HG03571 (cell line): ENCODE measurements around the gene IQCE.
"Not testable (repeated sequence)": the region's sequence is repeated elsewhere in the genome, so short reads cannot be mapped to it uniquely, and the experiment has no call there.

ENCODE experiments used
- ATAC-seq: cut with Tn5 transposase; IDR thresholded peaks from one replicate; pipeline ENCODE4 v1.9.1; 2021; ENCODE audit not compliant: unreplicated experiment

The IQCE gene

DNA sequence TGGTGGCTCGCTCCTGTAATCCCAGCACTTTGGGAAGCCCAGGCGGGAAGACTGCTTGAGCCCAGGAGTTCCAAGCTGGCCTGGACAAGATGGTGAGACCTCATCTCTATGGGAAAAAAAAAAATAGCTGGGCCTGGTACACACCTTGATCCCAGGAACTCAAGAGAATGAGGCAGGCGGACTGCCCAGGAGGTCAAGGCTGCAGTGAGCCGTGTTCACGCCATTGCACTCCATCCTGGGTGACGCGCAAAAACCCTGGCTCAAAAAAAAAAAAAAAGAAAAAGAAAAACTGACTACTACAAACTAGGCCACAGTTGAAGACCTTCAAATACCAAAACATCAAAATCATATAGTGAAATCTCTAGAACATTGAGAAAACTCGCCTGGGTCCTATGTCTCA is 7.4 kb upstream of the IQCE start:
- no peak for ATAC-seq

GRCh38 chr7:2553108-2553507 is 5.7 kb upstream of the IQCE start:
- no peak for ATAC-seq

DNA sequence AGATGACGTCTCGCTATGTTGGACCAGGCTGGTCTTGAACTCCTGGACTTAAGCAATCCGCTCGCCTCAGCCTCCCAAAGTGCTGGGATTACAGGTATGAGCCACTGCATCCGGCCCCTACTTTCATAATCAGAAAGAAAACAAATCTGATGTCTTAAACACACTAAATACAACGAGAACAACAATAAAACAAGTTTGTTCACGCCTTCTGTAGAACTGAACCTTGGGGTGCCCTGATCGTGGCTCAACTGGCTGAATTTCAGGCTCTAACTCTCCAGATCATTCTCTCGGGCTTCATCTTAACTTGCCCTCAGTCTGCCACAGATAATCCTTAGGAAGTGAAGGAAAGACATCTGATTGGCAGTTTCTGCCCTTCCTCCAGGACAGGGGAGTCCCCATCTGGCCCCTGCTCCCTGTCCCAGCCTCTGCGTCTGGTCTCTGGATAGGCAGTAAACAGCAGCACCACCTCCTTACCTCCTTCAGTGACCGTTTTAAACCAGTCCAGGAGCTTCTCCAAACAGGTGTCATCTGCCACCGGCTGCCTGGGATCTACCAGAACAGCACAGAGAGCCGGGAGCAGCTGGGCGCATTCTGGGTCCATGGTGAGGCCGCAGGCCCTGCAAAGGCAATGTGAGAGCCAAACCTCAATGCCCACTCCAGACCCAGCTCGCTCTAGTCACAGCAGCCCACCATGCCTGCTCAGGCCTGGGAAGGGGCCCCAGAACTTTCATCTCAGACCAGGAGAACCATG is 4.8 kb upstream of the IQCE start:
- no peak for ATAC-seq

- no peak for ATAC-seq
Measured at GRCh38 chr7:2554661-2555111, 4.1 kb upstream of the IQCE start.

DNA sequence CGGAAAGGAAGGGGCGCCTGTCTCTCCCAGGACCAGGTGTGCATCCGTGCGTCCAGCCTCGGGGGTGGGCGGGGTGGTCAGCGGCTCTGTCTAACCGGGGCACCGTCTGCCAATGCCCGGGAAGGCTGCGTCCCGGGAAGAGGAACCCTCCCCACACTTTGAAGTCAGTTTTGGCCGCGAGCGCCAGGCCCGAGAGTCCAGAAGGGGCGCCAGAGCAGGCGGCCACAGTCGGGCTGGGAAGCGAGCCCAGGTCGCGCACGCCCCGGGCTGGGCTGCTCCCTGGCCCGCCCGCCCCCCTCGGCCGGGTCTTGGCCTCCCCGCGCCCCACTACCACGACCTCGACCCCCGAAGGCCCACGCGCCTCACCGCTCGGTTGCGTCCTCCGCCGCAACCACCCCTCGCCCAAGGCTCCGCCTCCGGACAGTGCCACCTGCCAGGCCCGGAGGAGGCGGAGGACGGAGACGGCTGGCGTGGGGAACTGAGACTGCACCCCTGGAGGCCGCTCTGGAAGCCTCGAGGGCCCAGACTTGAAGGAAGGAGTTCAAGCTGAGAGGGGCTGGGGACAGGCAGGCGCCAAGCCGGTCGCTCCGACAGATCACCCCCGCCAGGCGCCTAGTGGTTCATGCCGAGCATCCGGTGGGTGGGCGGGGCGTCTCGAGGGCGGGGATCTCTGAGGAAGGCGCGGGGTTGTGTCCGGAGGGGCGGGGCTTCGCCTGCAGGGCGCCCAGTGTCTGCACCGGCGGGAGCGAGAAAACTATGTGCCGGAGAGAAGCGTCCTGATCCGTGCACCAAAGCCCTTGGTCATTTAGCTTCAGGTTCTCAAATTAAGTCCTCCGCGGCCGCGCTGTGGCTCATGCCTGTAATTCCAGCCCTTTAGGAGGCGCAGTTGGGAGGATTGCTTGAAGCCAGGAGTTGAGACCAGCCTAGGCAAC is 3.4 kb upstream of the IQCE start, which contains the start of gene BRAT1:
BRAT1 (minus strand) TSS at position 404 of the 932 bp plus-strand sequence. CDS start 1,093 bp downstream, outside the sequence.
- peak; percentile 68 for ATAC-seq

DNA sequence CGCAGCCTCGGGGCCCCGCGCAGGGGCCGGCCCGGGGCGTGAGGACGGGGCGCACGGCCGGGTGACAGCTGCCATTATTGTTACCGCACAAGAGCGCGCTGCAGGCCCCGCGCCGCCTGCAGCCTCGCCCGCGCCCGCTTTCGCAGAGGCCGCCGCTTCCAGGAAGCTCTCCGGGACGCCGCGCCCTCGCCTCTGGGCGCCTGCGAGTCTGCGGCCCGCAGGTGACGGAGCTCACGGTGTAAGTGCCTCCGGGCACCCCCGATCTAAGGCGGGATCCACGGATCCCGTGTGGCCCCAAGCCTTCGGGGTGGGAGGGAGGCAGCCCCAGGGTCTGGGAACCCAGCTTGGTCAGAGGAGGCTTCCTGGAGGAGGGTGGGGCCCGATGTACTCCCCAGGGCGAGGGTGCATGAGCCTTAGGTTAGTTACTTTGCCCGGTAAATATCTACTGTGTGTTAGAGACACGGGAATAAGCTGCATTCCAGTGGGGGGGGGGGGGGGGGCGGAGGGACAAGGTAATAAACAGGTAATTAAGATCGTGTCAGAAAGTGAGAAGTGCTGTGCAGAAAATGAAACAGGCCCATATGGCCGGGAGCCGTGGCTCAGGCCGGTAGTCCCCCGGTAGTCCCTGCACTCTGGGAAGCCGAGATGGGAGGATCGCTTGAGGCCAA is 638 bp downstream of the IQCE start:
- ATAC-seq: peak; percentile 4

DNA sequence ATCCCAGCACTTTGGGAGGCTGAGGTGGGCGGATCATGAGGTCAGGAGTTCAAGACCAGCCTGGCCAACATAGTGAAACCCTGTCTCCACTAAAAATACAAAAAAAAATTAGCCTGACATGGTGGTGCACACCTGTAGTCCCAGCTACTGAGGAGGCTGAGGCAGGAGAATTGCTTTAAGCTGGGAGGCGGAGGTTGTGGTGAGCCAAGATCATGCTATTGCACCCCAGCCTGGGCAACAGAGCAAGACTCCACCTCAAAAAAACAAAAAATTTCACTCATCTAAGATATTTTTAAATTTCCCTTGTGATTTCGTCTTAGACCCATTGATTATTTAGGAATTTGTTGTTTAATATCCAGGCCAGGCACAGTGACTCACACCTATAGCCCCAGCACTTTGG is 5.2 kb downstream of the IQCE start:
- not testable (repeated sequence) for ATAC-seq

DNA sequence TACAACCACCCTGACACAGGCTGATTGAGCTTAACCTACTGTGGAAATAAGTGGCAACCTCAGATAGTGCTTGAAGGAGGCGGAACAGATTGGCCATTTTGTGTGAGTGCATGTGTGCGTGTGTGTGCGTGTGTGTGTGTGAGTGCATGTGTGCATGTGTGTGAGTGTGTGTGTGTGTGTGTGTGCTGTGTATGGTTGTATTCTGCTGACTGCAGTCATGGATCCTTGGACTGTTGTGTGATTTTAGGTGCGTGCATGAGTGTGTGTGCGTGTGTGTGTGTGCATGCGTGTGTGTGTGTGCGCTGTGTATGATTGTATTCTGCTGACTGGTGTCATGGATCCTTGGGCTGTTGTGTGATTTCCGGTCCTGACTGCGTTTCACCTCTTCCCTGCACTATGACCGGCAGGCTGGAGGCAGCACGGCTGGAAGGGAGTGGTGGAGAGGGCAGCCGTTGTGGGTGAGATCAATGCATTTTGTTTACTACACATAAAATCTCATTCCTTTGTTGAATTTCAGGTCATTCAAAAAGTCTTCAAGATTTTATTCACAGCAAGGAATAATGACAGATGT is 6.3 kb downstream of the IQCE start:
- no peak for ATAC-seq

GRCh38 chr7:2566348-2566889 is 7.6 kb downstream of the IQCE start:
- peak; percentile 13 for ATAC-seq

GRCh38 chr7:2566890-2567678 is 8.3 kb downstream of the IQCE start:
- ATAC-seq: peak; percentile 68

DNA sequence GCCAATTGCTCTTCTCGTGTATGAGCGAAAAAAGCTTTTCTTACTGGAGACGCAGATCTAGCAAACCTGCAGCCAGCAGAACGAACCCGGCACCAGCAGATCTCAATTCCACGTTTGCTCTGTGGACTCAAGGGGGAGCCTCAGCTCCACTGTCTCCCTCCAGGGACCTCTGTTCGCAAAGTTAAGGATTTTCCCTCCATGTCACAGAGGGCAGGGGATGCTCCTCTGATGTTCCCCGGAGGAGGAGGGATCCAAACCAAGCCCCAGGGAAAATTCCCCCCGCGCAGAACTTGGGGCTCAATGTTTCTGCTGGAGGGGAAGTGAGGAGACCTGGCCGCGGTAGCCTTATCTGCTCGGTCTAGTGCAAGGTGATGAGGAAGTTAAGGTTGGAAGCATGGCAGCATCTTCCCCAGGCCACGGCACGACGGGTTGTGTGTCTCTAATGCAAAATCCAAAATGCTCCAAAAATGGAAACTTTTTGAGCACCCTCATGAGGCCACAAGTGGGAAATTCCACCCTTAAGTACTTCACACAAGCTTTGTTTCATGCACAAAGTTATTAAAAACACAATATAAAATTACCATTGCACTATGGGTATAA is 9.0 kb downstream of the IQCE start:
- no peak for ATAC-seq

DNA sequence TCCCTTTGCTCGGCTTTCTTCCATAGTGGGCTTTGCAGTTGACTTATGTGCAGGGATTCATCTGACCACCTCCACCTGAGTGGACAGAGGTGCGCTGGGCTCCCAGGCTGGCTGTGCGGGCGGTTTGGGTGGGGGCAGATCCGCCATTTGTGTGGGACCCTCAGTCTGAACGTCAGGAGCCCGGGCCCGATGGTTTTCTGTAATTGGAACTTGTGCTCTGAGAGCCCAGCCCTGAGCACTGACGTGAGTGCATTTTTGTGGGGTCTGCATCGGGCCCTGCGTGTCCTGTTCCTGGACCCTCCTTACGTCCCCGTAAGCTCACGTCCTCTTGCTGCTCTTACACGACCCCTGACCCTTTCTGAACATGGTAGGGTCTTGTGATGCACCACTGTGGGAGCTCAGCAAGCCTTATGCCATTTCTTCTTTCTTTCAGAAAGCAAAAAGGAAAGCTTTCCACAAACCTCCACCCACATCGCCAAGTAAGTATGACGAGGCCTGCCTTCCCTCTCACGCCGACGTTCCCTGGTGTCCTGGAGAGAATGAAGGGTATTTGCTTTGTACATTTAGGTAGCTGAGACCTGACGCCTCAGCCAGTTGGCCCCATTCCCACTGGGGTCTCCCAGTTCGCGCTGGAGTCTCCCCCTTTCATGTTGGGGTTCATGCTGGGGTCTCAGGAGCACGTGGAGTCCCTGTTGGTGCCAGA is 9.9 kb downstream of the IQCE start:
- ATAC-seq: no peak

DNA sequence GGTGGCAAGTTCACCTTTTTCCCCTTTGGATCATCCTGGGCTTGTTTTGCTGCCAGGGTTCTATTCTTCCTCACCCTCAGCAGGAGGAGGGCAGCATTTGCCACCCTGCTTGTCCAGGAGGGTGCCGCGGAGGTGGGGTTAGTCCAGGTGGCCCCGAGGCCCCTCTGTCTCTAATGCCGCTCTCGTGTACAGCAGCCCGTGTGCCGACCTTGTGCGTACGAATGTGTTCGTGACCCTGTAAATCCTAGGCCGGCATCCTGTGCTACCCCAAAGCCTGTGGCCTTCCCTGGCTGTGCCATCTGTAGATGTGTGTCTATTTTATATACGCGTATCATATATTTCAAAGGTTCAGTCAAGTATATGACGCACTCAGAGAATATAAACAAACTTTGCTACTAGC is 10.6 kb downstream of the IQCE start:
- ATAC-seq: no peak

- no peak for ATAC-seq
Measured at GRCh38 chr7:2570021-2570420, 11.2 kb downstream of the IQCE start.

- ATAC-seq: no peak
Measured at GRCh38 chr7:2571409-2571808, 12.6 kb downstream of the IQCE start.

GRCh38 chr7:2572101-2572842 is 13.5 kb downstream of the IQCE start:
- ATAC-seq: no peak

DNA sequence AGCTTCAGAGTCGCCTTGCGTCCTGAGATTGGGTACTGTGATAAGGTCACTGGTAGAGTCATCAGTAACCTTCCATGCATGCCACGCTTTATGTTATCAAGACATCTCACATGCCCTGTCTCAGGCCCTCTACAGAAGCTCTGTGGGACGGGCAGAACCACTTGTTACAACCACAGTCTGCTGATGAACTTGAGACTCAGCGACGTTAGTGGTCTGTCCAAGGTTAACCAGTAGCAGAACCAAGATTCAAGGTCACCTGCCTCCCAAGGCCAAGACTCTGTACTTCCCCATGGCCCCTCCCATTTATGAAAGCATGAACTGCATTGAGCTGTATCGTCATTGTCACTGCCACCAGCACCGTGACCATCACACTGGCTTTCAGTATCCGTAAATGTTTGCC is 15.0 kb downstream of the IQCE start:
- no peak for ATAC-seq

DNA sequence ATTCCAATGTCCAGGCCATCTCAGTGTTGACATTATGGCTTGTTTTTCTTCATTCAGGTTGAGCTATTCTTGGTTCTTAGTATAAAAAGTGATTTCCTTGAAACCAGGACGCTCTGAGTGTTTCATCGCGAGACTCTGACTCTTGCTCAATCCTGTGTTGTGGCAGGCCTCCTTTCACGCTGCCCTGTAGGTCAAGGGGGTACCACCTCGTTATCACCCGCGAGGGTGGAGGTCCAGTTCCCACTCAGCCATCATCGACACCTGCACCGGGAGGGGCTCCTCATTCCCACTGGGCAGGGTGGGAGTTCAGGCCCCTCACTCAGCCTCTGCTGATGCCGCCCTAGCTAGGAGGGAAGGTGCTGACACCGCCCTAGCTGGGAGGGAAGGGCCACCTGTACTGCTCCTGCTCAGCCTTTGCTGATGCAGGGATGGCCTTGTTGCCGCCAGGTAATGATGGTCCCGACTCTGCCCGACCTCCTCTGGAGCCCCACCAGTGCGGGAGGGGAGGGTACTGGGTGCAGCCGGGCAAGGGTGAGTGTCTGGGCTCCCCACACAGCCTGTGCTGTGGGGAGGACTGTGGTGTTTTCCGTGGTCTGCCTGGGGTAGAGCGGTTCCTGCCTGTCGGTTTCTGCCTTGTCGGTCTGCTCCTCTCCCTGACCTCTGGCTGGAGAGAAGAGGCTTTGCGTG is 16.4 kb downstream of the IQCE start:
- ATAC-seq: no peak
